Right renal pelvis (tissue), 4 donors: ENCODE measurements around the gene ZNF75A. TPM values are rescaled to one million over a fixed set of nuclear protein-coding genes. Genes with fewer than 3 reads are reported as not detected.

Experiments
- DNase-seq, 4 donors: peaks; one replicate each; pipeline ENCODE4 v3.0.0-alpha.2; 2013; ENCODE audit warnings: low read depth in 4 of 4, low spot score in 3 of 4, missing footprints in 1 of 4
- polyA plus RNA-seq, 4 donors: library from polyadenylated mRNA; unstranded; fragments of 120-200 nt; gene quantifications; one replicate each; pipeline ENCODE4 v1.2.1, GENCODE V29; 2013; ENCODE audit not compliant: insufficient read length in 4 of 4

The ZNF75A gene
- polyA plus RNA-seq, 4 donors, result 39.4 to 54.2 (median 49.7) TPM

- no peak for DNase-seq
Observed at GRCh38 chr16:3362931-3363330, 57.6 kb downstream of the ZNF75A start.

- no peak for DNase-seq
Observed at GRCh38 chr16:3363793-3364192, 58.5 kb downstream of the ZNF75A start.

- DNase-seq, result peak; percentile 58 to 75 (median 70)
Observed at GRCh38 chr16:3364774-3365427, 59.6 kb downstream of the ZNF75A start.

Other genes starting within 250 kb of the ZNF75A start
- 10 to 100 TPM; 29.9 to 47.1 (median 33.9) TPM for gene IL32, start 239.9 kb upstream of the ZNF75A start, polyA plus RNA-seq
- gene ZSCAN10, start 206.2 kb upstream of the ZNF75A start, polyA plus RNA-seq, result under 1 TPM in 2 of 4 donors, not detected in 2; 0.11 to 0.12 TPM
- 10 to 100 TPM; 14.5 to 20.3 (median 17.1) TPM for gene ZNF205, start 192.9 kb upstream of the ZNF75A start, polyA plus RNA-seq
- 10 to 100 TPM; 10.3 to 15.8 (median 11.4) TPM for gene ZNF213, start 170.5 kb upstream of the ZNF75A start, polyA plus RNA-seq
- not detected for gene OR1F1, start 117.3 kb upstream of the ZNF75A start, polyA plus RNA-seq
- gene ZNF200, start 70.3 kb upstream of the ZNF75A start, polyA plus RNA-seq, result 10 to 100 TPM; 13.3 to 16.9 (median 14.8) TPM
- gene MEFV, start 48.9 kb upstream of the ZNF75A start, polyA plus RNA-seq, result under 1 TPM; 0.13 to 0.33 (median 0.24) TPM
- gene ZNF263, start 22.0 kb upstream of the ZNF75A start, polyA plus RNA-seq, result 10 to 100 TPM; 42.7 to 52.9 (median 46.6) TPM
- gene TIGD7, start 67 bp upstream of the ZNF75A start, polyA plus RNA-seq, result 10 to 100 TPM; 11.8 to 14.6 (median 12.8) TPM
- gene OR2C1, start 50.4 kb downstream of the ZNF75A start, polyA plus RNA-seq, result under 1 TPM; 0.52 to 0.73 (median 0.64) TPM
- gene ZSCAN32, start 95.5 kb downstream of the ZNF75A start, polyA plus RNA-seq, result 10 to 100 TPM; 16.7 to 20.7 (median 18.9) TPM
- 10 to 100 TPM; 14.1 to 16.6 (median 15.6) TPM for gene ZNF174, start 95.7 kb downstream of the ZNF75A start, polyA plus RNA-seq
- gene ZNF597, start 138.0 kb downstream of the ZNF75A start, polyA plus RNA-seq, result 1 to 10 TPM; 3.3 to 4.3 (median 4.0) TPM
- 10 to 100 TPM; 63.3 to 78.9 (median 77.0) TPM for gene NAA60, start 138.2 kb downstream of the ZNF75A start, polyA plus RNA-seq
- gene C16orf90, start 190.0 kb downstream of the ZNF75A start, polyA plus RNA-seq, result under 1 TPM in 1 of 4 donors, not detected in 3; 0.12 TPM
- 10 to 100 TPM; 57.7 to 70.6 (median 66.3) TPM for gene CLUAP1, start 195.5 kb downstream of the ZNF75A start, polyA plus RNA-seq